Left renal cortex interstitium (tissue), 4 donors: ENCODE results near the gene DLGAP1. TPM values are rescaled to one million over a fixed set of nuclear protein-coding genes. Genes with fewer than 3 reads are reported as not detected.

Experiments
- DNase-seq, 4 donors: peaks; one replicate each; pipeline ENCODE4 v3.0.0-alpha.2; 2013; ENCODE audit warnings: low read depth in 4 of 4, low spot score in 2 of 4, missing footprints in 1 of 4
- polyA plus RNA-seq, 4 donors: library from polyadenylated mRNA; unstranded; fragments of 120-200 nt; gene quantifications; one replicate each; pipeline ENCODE4 v1.2.1, GENCODE V29; 2013; ENCODE audit not compliant: insufficient read length in 4 of 4

The DLGAP1 gene
- polyA plus RNA-seq, 4 donors, result 4.1 to 5.3 (median 4.9) TPM

GRCh38 chr18:4020026-4020425 is 435.1 kb downstream of the DLGAP1 start:
- no peak for DNase-seq

DNA sequence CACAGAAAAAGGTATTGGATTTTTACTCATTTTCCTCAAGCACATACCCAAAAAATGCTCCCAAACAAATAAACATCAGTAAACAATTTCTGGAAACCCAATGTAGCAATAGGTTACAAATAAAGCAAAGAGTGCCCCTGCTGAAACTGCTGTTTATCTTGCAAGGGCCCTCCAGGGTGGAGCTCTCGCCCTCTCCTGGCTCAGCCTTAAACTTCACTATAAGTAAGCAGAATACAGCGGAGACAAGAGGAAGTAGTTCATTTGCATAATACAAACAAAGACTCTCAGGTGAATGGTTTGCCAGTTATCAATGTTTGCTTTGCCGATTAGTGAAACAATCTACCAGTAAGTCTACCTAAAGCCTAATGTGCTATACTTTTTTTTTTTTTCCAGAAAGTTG is 437.6 kb downstream of the DLGAP1 start:
- DNase-seq, result no peak

DNA sequence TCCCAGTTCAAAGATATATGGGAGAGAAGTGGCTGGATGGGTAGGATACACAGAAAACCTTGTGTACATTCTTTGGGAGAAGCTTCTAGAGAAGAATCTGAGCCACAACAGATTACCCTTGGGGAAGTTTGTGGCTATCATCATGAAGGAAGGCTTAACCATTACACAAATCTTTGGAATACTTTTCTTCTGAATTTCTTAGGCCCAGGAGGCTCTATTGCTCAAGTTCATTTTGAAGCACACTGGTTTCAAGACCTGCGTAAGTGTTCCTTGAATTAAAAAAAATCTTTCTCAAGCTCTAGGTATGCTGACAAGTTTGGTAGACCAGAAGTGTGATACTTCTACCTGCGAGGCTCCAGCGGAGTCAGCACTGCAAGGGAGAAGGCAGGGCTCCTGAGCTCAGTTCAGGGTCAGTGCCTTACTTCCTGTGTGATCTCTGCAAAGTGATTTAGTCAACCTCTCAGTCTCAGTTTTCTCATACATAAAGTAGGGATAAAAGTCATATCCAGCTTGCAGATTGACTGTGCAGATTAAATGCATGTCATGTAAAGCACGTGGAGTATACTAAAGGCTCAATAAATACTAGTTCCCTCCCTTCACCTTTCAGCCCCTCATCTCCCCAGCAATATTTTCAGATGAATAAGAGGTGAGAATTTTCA is 438.6 kb downstream of the DLGAP1 start:
- DNase-seq, result no peak

DNA sequence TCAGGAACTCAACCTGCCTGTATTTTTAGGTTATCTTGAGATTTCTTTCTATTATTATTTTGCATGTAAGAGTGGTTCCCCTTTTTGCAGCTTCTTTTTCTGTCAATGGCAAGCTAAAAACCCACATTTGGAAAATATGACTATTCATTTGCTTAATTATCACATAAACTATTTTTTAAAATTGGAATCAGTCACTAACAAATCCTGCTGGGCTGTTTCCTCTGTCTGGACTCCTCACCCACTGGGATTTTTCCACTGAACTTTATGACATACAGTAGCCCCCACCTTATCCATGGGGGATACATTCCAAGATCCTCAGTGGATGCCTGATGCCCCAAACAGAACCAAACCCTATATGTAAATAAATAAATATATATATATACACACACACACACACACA is 447.3 kb downstream of the DLGAP1 start:
- DNase-seq, result no peak

GRCh38 chr18:4004183-4004829 is 450.8 kb downstream of the DLGAP1 start:
- no peak for DNase-seq

DNA sequence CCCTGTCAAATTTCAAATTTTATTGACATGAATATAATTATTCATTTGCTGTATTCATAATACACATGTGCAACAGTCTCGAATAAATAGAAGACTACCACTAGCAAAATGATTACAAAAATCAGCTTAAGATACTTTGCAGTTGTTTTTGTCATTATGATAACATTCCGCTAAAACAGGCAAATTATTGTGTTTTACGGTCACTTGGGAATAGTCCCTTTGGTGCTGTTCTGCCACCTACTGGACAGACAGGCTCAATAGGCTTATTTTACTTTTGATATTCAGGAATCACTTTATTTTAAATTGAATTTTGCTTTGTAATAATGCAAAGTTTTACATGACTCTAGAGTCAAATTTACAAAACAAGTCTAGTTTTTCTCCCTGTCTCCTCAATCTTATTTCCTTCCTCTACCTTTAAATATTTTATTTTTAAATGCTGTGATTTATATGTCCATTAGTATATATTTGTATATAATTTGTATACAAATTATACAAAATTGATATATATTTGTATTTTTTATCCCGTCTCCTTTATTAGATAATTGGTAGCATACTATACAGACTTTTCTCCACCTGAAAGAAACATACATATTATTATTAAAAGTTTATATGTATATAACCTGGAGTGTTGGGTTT is 456.3 kb downstream of the DLGAP1 start:
- DNase-seq, result peak in 1 of 4 donors; percentile 32

GRCh38 chr18:3995476-3996102 is 459.5 kb downstream of the DLGAP1 start:
- DNase-seq, result peak; percentile 34 to 76 (median 60)

GRCh38 chr18:3993941-3994687 is 461.0 kb downstream of the DLGAP1 start:
- DNase-seq, result no peak

GRCh38 chr18:3985664-3986063 is 469.4 kb downstream of the DLGAP1 start:
- no peak for DNase-seq

- no peak for DNase-seq
Observed at GRCh38 chr18:3985020-3985419, 470.1 kb downstream of the DLGAP1 start.

- no peak for DNase-seq
Observed at GRCh38 chr18:3984163-3984757, 470.8 kb downstream of the DLGAP1 start.

DNA sequence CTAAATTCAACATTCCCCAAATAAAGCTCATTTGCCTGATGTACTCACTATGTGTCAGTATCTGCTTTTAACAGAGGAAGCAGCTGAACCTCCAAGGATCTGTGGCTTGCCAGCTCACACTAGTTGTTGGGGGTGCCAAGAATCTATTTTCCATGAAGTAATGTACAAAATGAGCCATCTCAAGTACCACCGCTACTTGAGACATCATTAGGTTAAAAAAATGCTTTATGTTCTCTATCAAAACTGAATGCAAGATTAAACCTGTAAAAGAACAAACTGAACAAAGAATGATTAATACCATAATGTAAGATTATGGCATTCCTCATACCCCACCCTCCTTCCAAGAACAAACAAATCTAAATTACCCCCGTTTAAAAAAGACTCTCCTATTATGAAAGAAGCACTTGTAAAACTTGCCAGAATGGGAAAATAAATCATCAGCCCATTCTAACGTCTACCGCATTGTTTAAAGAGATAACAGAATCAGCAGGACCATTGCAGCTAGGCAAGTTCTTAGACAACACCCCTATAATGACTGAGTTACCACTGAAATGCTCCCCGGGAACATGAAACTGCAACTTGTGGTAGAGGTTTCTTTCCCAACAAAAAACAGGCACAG is 471.6 kb downstream of the DLGAP1 start:
- DNase-seq, result no peak

DNA sequence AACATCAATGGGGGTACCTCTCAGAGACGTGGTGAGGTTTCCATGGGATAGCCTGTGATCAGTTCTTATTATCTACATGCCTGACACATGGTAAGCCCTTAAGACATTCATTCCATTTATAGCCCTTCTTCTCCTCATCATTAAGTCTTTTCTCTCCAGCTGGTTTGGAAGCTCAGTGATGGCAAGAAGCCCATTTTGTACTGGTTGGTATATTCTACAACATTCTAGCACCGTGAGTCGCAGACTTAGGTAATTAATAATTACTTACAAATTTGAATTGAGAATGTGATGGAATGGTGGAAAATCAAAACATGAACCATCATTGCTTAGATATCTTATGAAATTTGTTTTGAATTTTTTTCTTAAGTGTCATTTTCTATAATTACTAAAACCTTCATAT is 472.6 kb downstream of the DLGAP1 start:
- DNase-seq, result no peak

- no peak for DNase-seq
Observed at GRCh38 chr18:3979024-3979423, 476.1 kb downstream of the DLGAP1 start.

GRCh38 chr18:3973191-3973850 is 481.8 kb downstream of the DLGAP1 start:
- DNase-seq, result no peak

DNA sequence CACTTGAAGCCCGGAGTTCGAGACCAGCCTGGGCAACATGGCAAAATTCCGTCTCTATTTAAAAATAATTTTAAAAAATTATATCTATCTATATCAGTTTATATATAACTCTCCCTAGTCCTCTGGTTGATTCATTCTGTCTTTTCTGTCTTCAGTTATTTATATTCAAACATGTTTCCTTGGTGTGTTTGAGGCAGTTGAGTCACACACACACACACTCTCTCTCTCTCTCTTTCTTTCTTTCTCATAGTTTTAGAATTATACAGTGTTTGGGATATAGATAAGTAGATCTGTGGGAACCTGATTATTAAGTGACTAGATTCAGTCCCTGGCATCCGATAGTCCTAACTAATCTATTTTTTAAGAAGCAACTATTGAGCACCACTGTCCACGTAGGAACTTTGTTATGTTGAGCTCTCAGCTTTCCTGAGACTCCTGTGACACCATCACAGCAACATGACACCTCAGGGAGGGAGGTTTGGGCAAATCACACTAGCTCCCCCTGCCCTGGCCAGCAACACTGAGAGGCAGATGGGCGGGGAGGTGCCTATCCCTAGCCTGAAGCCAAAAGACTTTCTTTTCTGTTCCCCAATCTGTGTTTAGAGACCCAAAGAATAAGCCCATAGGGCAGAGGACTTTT is 482.7 kb downstream of the DLGAP1 start:
- no peak for DNase-seq

DNA sequence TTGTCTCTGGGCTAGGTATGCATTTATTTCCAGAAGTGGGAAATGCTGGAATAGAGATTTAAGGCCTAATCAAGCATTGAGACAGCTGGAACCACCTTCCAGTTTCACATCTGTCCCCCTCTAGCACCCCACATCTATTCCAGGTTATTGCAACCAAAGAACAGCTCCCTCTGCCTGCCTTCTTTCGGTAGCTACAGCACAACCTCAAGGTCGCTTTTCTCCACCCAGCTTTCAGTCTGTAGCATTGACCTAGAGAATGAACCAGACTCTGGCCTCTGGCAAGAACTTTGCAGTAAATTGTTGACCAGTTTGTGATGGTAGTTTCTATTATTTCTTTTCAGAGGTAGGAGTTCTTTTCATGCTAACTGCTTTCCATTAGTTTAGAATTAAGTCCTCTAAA is 484.2 kb downstream of the DLGAP1 start:
- no peak for DNase-seq

DNA sequence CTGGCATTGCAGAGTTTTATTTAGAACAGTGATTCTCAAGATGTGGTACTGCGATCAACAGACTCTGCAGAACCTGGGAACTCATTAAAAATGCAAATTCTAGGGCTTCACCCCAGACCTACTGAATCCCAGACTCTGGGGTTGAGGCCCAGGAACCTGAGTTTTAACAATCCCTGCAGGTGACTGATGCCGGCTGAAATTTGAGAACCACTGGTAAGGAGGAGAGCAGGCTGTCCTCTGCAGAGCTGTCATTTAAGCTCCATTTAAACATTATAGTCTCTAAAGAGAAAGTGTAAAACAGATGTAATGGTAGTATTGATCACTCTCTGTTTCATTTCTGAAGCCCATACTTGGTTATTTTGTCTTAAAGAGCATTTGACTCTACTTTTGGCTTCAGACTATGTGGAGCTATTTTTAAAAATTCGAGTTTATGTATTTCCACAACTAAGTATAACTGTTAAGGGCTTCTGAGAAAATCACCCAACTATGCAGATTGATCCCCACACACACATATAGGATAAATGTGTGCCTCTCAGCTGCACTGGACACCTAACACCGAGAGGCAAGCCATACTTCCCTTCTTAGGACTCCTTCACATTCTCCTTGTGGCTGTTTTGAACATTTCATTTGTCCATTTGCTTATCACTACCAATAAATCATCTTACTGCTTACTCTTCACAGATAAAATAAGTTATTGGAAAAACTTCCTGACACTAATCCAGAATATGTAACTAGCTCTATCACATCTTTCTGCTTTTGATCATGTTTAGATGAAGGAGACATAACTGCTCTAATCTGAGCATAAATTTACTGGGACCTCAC is 487.5 kb downstream of the DLGAP1 start:
- no peak for DNase-seq
